HL-60 (cell line): ENCODE data around the gene KIF26B.

Source experiments
- CTCF ChIP-seq: IDR thresholded peaks from one replicate; pipeline ENCODE4 v1.5.1; 2011; ENCODE audit warnings: low read length, control low read depth, inconsistent platforms; ENCODE audit not compliant: insufficient read depth
- POLR2AphosphoS5 ChIP-seq: IDR thresholded peaks from 2 replicates; pipeline ENCODE4 v1.6.1; 2012; ENCODE audit warnings: low read depth
- REST ChIP-seq: IDR thresholded peaks from 2 replicates; pipeline ENCODE4 v1.6.1; 2012; ENCODE audit warnings: low read depth; ENCODE audit not compliant: insufficient replicate concordance

GRCh38 chr1:245242989-245243388 lies 88.2 kb downstream of the KIF26B start:
- no peak for TF ChIP-seq CTCF
- no peak for TF ChIP-seq REST
- no peak for TF ChIP-seq POLR2AphosphoS5
